HepG2 (cell line): ENCODE results near the gene SNUPN. TPM values are rescaled to one million over a fixed set of nuclear protein-coding genes. Genes with fewer than 3 reads are reported as not detected.
A peak's percentile ranks its signal among the peaks of the same experiment; 100 is the strongest.

Source experiments
- ATAC-seq: fragments of 200-7000 bp; cut with Tn5 transposase; 3 replicates; pipeline ENCODE4 v1.9.1; 2020; ENCODE audit warnings: mild to moderate bottlenecking, moderate library complexity
- BruUV-seq: library from RNA; stranded (reverse); fragments of 400-500 nt; replicated peaks from 2 replicates; lab custom pipeline; 2021; lab: Mats Ljungman, UMichigan
- CTCF ChIA-PET: fragments of 300-600 bp; formaldehyde crosslinking; extraction: SDS; loops from one replicate; lab custom pipeline; 2021; ENCODE audit warnings: low total read pairs, inconsistent platforms, low intra/inter-chr PET ratio; lab: Yijun Ruan, JAX
- POLR2A ChIA-PET: fragments of 350-600 bp; sonication (Branson Sonifier 250); formaldehyde crosslinking; loops from one replicate; lab custom pipeline; 2020; ENCODE audit warnings: antibody characterized with exemption, inconsistent platforms; lab: Yijun Ruan, JAX
- DNase-seq: peaks from one replicate; pipeline ENCODE4 v3.0.0-alpha.2; 2015; ENCODE audit warnings: low spot score
- FAIRE-seq: peaks from 3 replicates; lab custom pipeline; 2011; peaks lifted over from hg19 to GRCh38; lab: Jason Lieb, UNC
- H2AFZ ChIP-seq: one replicate; pipeline ENCODE4 v1.6.1; 2011; ENCODE audit warnings: low read length, inconsistent platforms
- H3K27ac ChIP-seq: fragments of 300-600 bp; 3 replicates; pipeline ENCODE4 v1.8.0; 2011; ENCODE audit warnings: mixed run types, mild to moderate bottlenecking, mixed read lengths, low read length, inconsistent platforms; ENCODE audit not compliant: insufficient read depth; ENCODE audit errors: extremely low read length
- H3K27me3 ChIP-seq, 2 experiments: fragments of 200-600 bp in 1 of 2; 2 replicates in 1 of 2; 3 replicates in 1 of 2; pipeline versions ENCODE4 v1.6.0 to v1.8.0; 2011; ENCODE audit warnings: low read length in 2 of 2, mild to moderate bottlenecking in 2 of 2, moderate library complexity in 2 of 2, inconsistent platforms in 1 of 2; ENCODE audit not compliant: insufficient read depth in 2 of 2, control insufficient read depth in 1 of 2
- H3K36me3 ChIP-seq, 2 experiments: fragments of 200-600 bp in 1 of 2; replicated peaks in 1 of 2; 2 replicates in 1 of 2; 3 replicates in 1 of 2; pipeline versions ENCODE4 v1.5.1 to v1.8.0; 2011; ENCODE audit warnings: low read length in 2 of 2, inconsistent platforms in 1 of 2; ENCODE audit not compliant: insufficient read depth in 2 of 2, control insufficient read depth in 1 of 2
- H3K4me1 ChIP-seq: 2 replicates; pipeline ENCODE4 v1.5.1; 2012; ENCODE audit warnings: low read length, inconsistent platforms; ENCODE audit not compliant: insufficient read depth
- H3K4me2 ChIP-seq: 2 replicates; pipeline ENCODE4 v1.6.0; 2011; ENCODE audit warnings: low read depth, low read length, inconsistent platforms
- H3K4me3 ChIP-seq, 3 experiments: fragments of 200-600 bp in 1 of 3; sonication (generic), shearing (Covaris generic) in 1 of 3; replicated peaks in 1 of 3; 2 replicates each; pipeline ENCODE4 v1.5.1; 2011 to 2016; ENCODE audit warnings: low read length in 3 of 3, inconsistent platforms in 2 of 3, low read depth in 2 of 3, mild to moderate bottlenecking in 2 of 3, control low read depth in 1 of 3, mixed read lengths in 1 of 3; ENCODE audit not compliant: insufficient read depth in 1 of 3
- H3K79me2 ChIP-seq: one replicate; pipeline ENCODE4 v1.6.1; 2011; ENCODE audit warnings: low read length, inconsistent platforms; ENCODE audit not compliant: insufficient read depth
- H3K9ac ChIP-seq: 2 replicates; pipeline ENCODE4 v1.6.0; 2011; ENCODE audit warnings: mild to moderate bottlenecking, low read depth, low read length, inconsistent platforms; ENCODE audit not compliant: insufficient read depth
- H3K9me3 ChIP-seq: 2 replicates; pipeline ENCODE4 v1.5.1; 2012; ENCODE audit warnings: mild to moderate bottlenecking, low read length
- H4K20me1 ChIP-seq: 2 replicates; pipeline ENCODE4 v1.6.0; 2011; ENCODE audit warnings: inconsistent platforms, mild to moderate bottlenecking, low read length, moderate library complexity; ENCODE audit not compliant: insufficient read depth
- ATF1 ChIP-seq: IDR thresholded peaks from 2 replicates; pipeline ENCODE4 v1.6.1; 2016; ENCODE audit warnings: mild to moderate bottlenecking, control low read depth
- FOXP1 ChIP-seq, 2 experiments: fragments of 450-650 bp in 1 of 2; IDR thresholded peaks; 2 replicates each; pipeline ENCODE4 v1.6.1; 2017 to 2018; ENCODE audit warnings: antibody characterized with exemption in 1 of 2
- HMGXB4 ChIP-seq, 2 experiments: sonication (generic) in 1 of 2; formaldehyde crosslinking in 1 of 2; IDR thresholded peaks; 2 replicates each; pipeline versions ENCODE4 v1.4.0 to v1.6.1; 2018 to 2020; ENCODE audit warnings: missing genetic modification reagents in 2 of 2, borderline replicate concordance in 1 of 2, low read depth in 1 of 2, mild to moderate bottlenecking in 1 of 2, missing biosample characterization in 1 of 2
- NFATC3 ChIP-seq: sonication (generic); formaldehyde crosslinking; IDR thresholded peaks from 2 replicates; pipeline ENCODE4 v1.5.1; 2020; ENCODE audit warnings: mild to moderate bottlenecking, missing genetic modification reagents
- NFE2L2 ChIP-seq: fragments of 150-350 bp; IDR thresholded peaks from 2 replicates; pipeline ENCODE4 v1.6.1; 2014; ENCODE audit warnings: low read length
- RFX1 ChIP-seq: fragments of 450-650 bp; IDR thresholded peaks from 2 replicates; pipeline ENCODE4 v1.6.1; 2017
- TBP ChIP-seq: sonication (generic); formaldehyde crosslinking; IDR thresholded peaks from 2 replicates; pipeline ENCODE4 v1.5.0; 2020; ENCODE audit warnings: missing genetic modification reagents
- THAP11 ChIP-seq: IDR thresholded peaks from 2 replicates; pipeline ENCODE4 v1.6.1; 2016; ENCODE audit warnings: missing biosample characterization, missing genetic modification reagents
- ZNF234 ChIP-seq: sonication (generic); formaldehyde crosslinking; conservative IDR thresholded peaks from 2 replicates; pipeline ENCODE4 v1.5.1; 2020; ENCODE audit warnings: mild to moderate bottlenecking, missing genetic modification reagents
- WGBS: methylation state at CpG from one replicate; pipeline ENCODE4 v1.1.6; 2017; ENCODE audit warnings: low lambda C conversion rate; 5-methylcytosine and 5-hydroxymethylcytosine counted together
- in situ Hi-C: cut with HindIII; loops from 2 replicates; pipeline ENCODE4 v1.10.0; 2017; ENCODE audit warnings: low pct_unique_long_range_greater_than_20kb; ENCODE audit not compliant: extremely low pct_ligation_motif_present
- intact Hi-C: fragments of 100-400 bp; cut with micrococcal nuclease; formaldehyde crosslinking; loops from one replicate; pipeline ENCODE4 v1.10.0; 2022; ENCODE audit not compliant: unreplicated experiment
- polyA plus RNA-seq, 8 experiments: library from polyadenylated mRNA; depleted of rRNA in 3 of 8; stranded (reverse) in 7 of 8; unstranded in 1 of 8; fragments of >200 nt; fragmentation: Illumina TruSeq in 4 of 8; extraction: Trizol in 4 of 8; gene quantifications; 2 replicates each; pipeline versions ENCODE4 v1.2.1 to v1.2.3, GENCODE V29; 2011 to 2016; ENCODE audit warnings: low read depth in 4 of 8, missing spikeins in 1 of 8, mixed read lengths in 1 of 8; ENCODE audit not compliant: insufficient read depth in 1 of 8
- total RNA-seq, 5 experiments: library from RNA; depleted of rRNA; stranded (reverse); fragments of >200 nt; fragmentation: Illumina TruSeq; extraction: Trizol; gene quantifications; 2 replicates each; pipeline ENCODE4 v1.2.3, GENCODE V29; 2016; ENCODE audit warnings: low read depth in 1 of 5
- TF ChIP-seq, protein P1 (sequence below): sonication (generic); formaldehyde crosslinking; IDR thresholded peaks from 2 replicates; pipeline ENCODE4 v1.4.0; 2020; ENCODE audit warnings: missing genetic modification reagents
- TF ChIP-seq, protein P2 (sequence below): sonication (generic); formaldehyde crosslinking; IDR thresholded peaks from 2 replicates; pipeline ENCODE4 v1.5.0; 2020; ENCODE audit warnings: missing genetic modification reagents
- TF ChIP-seq, protein P3 (sequence below): sonication (generic); formaldehyde crosslinking; IDR thresholded peaks from 2 replicates; pipeline ENCODE4 v1.5.0; 2020; ENCODE audit warnings: missing genetic modification reagents, mild to moderate bottlenecking, borderline replicate concordance
- TF ChIP-seq, protein P4 (sequence below): sonication (generic); formaldehyde crosslinking; IDR thresholded peaks from 2 replicates; pipeline ENCODE4 v1.5.1; 2020; ENCODE audit warnings: missing genetic modification reagents, mild to moderate bottlenecking, borderline replicate concordance
- TF ChIP-seq, protein P5 (sequence below): sonication (generic); formaldehyde crosslinking; IDR thresholded peaks from 2 replicates; pipeline ENCODE4 v1.5.1; 2020; ENCODE audit warnings: mild to moderate bottlenecking, missing genetic modification reagents, borderline replicate concordance

Gene SNUPN
- total and polyA plus RNA-seq, 2 of the 13 experiments (the other 11 are each of a cell fraction or from before 2014, with no cell fraction given): 9.0 to 16.4 TPM

DNA sequence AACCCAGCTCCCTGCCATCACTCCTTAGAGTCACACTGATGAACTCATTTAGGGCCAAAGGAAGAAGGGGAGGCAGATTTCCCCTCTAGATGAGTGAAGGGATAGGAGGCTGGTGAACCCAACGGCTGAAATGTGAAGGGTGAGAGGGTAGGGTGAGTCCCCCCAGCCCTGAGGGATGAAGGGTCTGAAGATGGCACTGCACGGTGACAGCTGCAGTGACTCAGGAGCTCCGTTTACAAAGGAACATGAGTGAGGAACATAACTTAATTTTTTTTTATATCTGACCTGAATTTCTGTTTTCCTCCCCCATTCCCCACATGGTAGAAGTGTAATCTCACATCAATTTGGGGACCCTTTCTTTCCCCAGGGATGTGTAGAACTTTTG, 36.2 kb upstream of the SNUPN start:
- Histone ChIP-seq H3K36me3 (peaks cover 9 to 21% of the 10 kb centered on the region in 2 experiments; a peak in 4 of 5 replicates), H3K27ac (no peak overlapping the region), H3K4me3 (no peak overlapping the region), H3K9me3 (no peaks in the 10 kb centered on the region), H3K9ac (peak overlapping the region; percentile 12; the same call in 1 of the 2 replicates), H3K4me1 (peaks cover 53% of the 10 kb centered on the region), H4K20me1 (peaks cover under 1% of the 10 kb centered on the region; the same call in 1 of the 2 replicates), H2AFZ (no peak overlapping the region), H3K4me2 (peak overlapping the region; percentile 50), H3K27me3 (no peaks in the 10 kb centered on the region), H3K79me2 (peaks cover 2% of the 10 kb centered on the region)
- intact Hi-C loops (no loop called here), in situ Hi-C loops (no loop called here)
- ChIA-PET CTCF (no interaction called here), POLR2A (interaction anchor here (1.6 to 3.2 kb wide), 5 partner anchors 10 to 22 kb away, joined by 5 to 20 read pairs (median 16); partner anchors contain the start of genes IMP3 and SNX33)
- no peak for ATAC-seq
- FAIRE-seq: no peak
- WGBS: 53% methylated on average over 3 of the region's 3 CpGs
- DNase-seq: no peak
- no TSS peak for BruUV-seq
- TF ChIP-seq, protein P1, sequence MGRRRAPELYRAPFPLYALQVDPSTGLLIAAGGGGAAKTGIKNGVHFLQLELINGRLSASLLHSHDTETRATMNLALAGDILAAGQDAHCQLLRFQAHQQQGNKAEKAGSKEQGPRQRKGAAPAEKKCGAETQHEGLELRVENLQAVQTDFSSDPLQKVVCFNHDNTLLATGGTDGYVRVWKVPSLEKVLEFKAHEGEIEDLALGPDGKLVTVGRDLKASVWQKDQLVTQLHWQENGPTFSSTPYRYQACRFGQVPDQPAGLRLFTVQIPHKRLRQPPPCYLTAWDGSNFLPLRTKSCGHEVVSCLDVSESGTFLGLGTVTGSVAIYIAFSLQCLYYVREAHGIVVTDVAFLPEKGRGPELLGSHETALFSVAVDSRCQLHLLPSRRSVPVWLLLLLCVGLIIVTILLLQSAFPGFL (CRISPR knock-in tag): no peak
- TF ChIP-seq, protein P2, sequence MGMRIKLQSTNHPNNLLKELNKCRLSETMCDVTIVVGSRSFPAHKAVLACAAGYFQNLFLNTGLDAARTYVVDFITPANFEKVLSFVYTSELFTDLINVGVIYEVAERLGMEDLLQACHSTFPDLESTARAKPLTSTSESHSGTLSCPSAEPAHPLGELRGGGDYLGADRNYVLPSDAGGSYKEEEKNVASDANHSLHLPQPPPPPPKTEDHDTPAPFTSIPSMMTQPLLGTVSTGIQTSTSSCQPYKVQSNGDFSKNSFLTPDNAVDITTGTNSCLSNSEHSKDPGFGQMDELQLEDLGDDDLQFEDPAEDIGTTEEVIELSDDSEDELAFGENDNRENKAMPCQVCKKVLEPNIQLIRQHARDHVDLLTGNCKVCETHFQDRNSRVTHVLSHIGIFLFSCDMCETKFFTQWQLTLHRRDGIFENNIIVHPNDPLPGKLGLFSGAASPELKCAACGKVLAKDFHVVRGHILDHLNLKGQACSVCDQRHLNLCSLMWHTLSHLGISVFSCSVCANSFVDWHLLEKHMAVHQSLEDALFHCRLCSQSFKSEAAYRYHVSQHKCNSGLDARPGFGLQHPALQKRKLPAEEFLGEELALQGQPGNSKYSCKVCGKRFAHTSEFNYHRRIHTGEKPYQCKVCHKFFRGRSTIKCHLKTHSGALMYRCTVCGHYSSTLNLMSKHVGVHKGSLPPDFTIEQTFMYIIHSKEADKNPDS (CRISPR knock-in tag): no peak
- TF ChIP-seq, protein P3, sequence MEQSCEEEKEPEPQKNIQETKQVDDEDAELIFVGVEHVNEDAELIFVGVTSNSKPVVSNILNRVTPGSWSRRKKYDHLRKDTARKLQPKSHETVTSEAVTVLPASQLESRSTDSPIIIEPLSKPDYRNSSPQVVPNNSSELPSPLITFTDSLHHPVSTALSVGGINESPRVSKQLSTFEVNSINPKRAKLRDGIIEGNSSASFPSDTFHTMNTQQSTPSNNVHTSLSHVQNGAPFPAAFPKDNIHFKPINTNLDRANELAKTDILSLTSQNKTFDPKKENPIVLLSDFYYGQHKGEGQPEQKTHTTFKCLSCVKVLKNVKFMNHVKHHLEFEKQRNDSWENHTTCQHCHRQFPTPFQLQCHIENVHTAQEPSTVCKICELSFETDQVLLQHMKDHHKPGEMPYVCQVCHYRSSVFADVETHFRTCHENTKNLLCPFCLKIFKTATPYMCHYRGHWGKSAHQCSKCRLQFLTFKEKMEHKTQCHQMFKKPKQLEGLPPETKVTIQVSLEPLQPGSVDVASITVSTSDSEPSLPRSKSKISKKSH: no peak
- no peak for TF ChIP-seq ATF1
- TF ChIP-seq, protein P4, sequence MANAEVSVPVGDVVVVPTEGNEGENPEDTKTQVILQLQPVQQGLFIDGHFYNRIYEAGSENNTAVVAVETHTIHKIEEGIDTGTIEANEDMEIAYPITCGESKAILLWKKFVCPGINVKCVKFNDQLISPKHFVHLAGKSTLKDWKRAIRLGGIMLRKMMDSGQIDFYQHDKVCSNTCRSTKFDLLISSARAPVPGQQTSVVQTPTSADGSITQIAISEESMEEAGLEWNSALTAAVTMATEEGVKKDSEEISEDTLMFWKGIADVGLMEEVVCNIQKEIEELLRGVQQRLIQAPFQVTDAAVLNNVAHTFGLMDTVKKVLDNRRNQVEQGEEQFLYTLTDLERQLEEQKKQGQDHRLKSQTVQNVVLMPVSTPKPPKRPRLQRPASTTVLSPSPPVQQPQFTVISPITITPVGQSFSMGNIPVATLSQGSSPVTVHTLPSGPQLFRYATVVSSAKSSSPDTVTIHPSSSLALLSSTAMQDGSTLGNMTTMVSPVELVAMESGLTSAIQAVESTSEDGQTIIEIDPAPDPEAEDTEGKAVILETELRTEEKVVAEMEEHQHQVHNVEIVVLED (CRISPR knock-in tag): no peak
- no peak for TF ChIP-seq FOXP1 (IDR thresholded peaks at IDR 0.05)
- no peak for TF ChIP-seq FOXP1 (CRISPR knock-in tag; IDR thresholded peaks at IDR 0.05)
- TF ChIP-seq, protein P5, sequence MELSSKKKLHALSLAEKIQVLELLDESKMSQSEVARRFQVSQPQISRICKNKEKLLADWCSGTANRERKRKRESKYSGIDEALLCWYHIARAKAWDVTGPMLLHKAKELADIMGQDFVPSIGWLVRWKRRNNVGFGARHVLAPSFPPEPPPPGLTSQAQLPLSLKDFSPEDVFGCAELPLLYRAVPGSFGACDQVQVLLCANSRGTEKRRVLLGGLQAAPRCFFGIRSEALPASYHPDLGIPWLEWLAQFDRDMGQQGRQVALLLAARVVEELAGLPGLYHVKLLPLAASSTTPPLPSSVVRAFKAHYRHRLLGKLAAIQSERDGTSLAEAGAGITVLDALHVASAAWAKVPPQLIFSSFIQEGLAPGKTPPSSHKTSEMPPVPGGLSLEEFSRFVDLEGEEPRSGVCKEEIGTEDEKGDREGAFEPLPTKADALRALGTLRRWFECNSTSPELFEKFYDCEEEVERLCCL (CRISPR knock-in tag): no peak
- no peak for TF ChIP-seq TBP (CRISPR knock-in tag)
- TF ChIP-seq RFX1: no peak
- no peak for TF ChIP-seq ZNF234 (CRISPR knock-in tag)
- TF ChIP-seq HMGXB4 (CRISPR knock-in tag; IDR thresholded peaks at IDR 0.05; ENCODE audit: borderline replicate concordance in 1 of 2, low read depth in 1 of 2): no peak
- TF ChIP-seq NFE2L2: no peak
- no peak for TF ChIP-seq NFATC3 (CRISPR knock-in tag)
- TF ChIP-seq THAP11 (CRISPR knock-in tag): no peak
